ENCODE data around the gene GPC6.

DNA sequence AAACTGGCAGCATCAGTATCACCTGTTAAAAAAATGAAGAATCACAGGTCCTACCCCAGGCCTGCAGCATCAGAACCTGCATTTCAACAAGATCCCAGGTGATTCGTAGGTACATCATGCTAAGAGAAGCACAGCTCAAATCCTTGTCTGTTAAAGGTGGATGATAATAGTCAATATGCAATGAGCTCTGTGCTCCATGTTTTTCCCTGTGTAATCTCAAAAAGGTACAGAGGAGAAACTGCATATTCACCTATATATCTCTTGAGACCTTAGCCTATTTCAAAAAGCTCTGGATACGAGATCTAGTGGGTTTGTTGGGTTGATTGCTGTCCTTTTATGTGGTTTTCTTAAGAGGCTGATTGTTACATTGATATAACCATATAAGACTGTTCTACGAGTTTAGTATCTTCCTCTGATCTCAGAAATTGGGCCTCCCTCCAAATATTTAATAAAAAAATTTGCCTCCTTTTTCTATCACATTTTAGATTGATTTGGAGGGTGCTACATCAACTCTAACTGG lies 1104.0 kb downstream of the GPC6 start:
- TF ChIP-seq CTCF (IDR thresholded peaks at IDR 0.05) (no peak), EZH2 (IDR thresholded peaks at IDR 0.05; ENCODE audit: borderline replicate concordance, insufficient read depth, low read depth, low read length, poor library complexity, severe bottlenecking) (no peak)

Measured in B cell (primary cell).